Measurements from ENCODE around the gene ZNF649.

Gene ZNF649

DNA sequence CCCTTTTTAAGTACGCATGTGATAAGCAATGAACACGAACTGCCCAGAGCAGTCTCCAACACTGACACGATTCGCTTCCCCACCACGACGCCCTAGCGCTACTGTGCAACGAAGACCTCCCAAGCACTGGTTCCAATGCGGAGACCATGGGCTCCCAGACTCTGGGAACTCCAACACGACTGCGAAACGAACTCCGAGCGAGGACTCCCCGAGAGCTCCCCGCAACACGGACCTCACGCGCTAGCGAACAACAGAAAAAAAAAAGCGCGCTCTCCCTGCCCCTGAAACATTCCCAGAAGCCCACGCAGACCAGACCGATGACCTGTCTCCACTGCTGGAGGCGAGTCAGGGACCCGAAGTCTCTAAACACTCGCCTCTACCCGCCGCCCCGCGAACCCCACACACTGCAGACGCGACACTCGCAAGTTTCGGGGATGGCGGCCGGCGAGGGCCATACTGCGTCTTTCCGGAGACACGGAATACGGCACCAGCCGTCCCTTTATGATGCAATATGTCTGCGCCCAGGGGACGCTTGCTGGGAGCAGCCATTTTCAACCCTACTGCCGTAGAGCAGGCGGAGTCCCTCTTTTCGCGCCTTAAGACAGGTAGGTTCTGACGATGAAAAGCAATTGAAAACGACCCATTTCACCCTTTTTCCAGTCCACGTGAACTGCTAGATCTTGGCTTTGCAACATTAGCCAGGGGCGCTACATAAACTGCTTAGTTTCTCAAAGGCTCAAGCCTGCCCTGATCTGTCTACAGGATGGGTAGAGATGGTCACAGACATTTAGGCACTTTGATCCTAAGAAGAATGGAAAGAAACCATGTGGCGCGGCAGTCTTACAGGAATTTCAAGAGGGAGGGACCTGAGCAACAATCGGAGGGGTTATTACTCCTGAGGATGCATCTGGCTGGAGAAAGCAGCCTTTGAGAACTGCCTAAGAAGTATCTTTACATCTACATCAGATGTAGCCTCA lies 17.0 kb downstream of the ZNF649 start, which contains the start of gene ZNF577:
Gene ZNF577 (minus strand): TSS at position 430 of the 977 bp plus-strand sequence. CDS start 7,569 bp downstream, outside the sequence.
- DNase-seq: peak; percentile 66

DNA sequence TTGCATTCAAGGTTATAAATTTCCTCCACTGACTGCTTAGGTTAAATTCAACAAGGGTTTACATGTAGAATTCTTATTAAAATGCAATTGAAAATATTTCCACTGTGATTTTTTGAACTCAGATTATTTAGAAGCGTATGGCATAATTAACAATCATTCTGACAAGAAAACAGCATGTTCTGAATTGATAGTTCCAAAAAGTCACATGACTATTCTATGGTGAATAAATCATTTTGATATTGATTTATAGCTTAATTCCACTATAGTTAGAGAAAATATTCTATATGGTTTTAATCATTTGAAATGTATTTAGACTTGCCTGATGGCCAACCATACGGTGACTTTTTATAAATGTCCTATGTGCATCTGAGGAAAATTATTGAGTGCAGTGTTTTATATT lies 20.1 kb downstream of the ZNF649 start:
- no peak for DNase-seq

DNA sequence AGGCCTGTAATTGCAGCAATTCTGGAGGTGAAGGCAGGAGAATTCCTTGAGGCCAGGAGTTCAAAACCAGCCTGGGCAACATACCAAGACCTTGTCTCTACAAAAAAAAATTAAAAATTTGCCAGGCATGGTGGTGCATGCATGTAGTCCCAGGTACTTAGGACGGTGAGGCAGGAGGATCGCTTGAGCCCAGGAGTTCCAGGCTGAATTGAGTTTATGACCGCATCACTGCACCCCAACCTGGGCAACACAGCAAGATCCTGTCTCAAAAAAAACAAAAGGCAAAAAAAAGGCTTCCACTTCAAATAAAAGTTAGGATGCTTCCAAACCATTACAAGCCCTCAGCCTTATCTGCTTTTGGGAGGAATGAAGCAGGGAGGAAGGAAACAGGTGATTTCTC lies 22.3 kb downstream of the ZNF649 start:
- DNase-seq: no peak

DNA sequence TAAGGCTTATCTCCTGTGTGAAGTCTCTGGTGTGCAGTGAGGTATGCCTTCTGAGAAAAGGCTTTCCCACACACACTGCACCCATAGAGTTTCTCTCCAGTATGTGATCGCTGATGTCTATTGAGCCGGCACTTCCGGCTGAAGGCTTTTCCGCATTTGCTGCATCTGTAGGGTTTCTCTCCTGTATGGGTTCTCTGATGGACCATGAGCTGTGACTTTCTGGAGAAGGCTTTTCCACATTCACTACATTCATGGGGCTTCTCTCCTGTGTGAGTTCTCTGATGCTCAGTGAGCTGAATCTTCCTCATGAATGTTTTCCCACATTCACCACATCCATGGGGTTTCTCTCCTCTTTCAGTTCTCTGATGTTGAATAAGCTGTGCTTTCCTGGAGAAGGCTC lies 31.7 kb downstream of the ZNF649 start:
- DNase-seq: no peak

DNA sequence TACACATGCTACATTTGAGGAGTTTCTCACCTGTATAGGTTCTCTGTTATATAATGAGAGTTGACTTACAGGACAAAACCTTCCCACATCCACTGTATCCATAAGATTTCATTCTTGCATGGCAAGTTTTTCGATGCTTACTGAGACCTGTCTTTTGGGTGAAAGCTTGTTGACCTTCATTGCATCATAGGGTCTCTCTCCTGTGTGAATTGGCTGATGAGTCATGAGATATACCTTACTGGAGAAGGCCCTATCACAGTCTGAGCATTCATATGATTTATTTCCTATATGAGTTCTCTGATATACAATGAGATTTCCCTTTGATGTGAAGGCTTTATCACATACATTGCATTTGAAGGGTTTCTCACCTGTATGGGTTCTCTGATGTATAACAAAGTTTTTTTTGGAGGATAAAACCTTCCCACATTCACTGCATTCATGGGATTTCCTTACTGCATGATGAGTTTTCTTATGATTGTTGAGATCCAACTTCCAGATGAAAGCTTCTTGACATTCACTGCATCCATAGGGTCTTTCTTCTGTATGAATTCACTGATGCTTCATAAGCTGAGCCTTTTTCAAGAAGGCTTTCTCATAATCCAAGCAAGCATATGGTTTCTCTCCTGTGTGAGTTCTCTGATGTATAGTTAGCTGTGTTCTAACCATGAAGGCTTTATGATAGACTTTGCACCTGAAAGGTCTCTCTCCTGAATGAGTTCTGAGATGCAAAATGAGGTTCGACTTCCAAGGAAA lies 42.8 kb downstream of the ZNF649 start:
- no peak for DNase-seq

Measured in CD4-positive, alpha-beta T cell treated with Interleukin-17A for 4 hours (primary cell).